Measurements from ENCODE around the gene GSTA2.

- TF ChIP-seq, protein P1, sequence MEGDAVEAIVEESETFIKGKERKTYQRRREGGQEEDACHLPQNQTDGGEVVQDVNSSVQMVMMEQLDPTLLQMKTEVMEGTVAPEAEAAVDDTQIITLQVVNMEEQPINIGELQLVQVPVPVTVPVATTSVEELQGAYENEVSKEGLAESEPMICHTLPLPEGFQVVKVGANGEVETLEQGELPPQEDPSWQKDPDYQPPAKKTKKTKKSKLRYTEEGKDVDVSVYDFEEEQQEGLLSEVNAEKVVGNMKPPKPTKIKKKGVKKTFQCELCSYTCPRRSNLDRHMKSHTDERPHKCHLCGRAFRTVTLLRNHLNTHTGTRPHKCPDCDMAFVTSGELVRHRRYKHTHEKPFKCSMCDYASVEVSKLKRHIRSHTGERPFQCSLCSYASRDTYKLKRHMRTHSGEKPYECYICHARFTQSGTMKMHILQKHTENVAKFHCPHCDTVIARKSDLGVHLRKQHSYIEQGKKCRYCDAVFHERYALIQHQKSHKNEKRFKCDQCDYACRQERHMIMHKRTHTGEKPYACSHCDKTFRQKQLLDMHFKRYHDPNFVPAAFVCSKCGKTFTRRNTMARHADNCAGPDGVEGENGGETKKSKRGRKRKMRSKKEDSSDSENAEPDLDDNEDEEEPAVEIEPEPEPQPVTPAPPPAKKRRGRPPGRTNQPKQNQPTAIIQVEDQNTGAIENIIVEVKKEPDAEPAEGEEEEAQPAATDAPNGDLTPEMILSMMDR (IDR thresholded peaks at IDR 0.05), result no peak
- no peak for TF ChIP-seq POLR2A (IDR thresholded peaks at IDR 0.05)
Observed at GRCh38 chr6:52726741-52727535, 36.3 kb downstream of the GSTA2 start.

Data from esophagus squamous epithelium (tissue), 4 donors.